DMS 273 treated with DMSO at 0.1 percent for 48 hours (cell line): ENCODE results near the gene ERLEC1.
"Not testable (repeated sequence)": the region's sequence is repeated elsewhere in the genome, so short reads cannot be mapped to it uniquely, and the experiment has no call there.

Experiments used
- DNase-seq: peaks from one replicate; lab custom pipeline; 2025; lab: John Stamatoyannopoulos, UW

ERLEC1 gene

GRCh38 chr2:53782676-53783075 is 4.2 kb upstream of the ERLEC1 start:
- DNase-seq = no peak

GRCh38 chr2:53784436-53784835 is 2.4 kb upstream of the ERLEC1 start:
- no peak for DNase-seq

GRCh38 chr2:53785366-53785765 is 1.5 kb upstream of the ERLEC1 start:
- DNase-seq = no peak

- no peak for DNase-seq
Measured at GRCh38 chr2:53786352-53786704, 516 bp upstream of the ERLEC1 start.

GRCh38 chr2:53787614-53788289 is 908 bp downstream of the ERLEC1 start:
- no peak for DNase-seq

GRCh38 chr2:53793261-53793660 is 6.4 kb downstream of the ERLEC1 start:
- DNase-seq = no peak

- no peak for DNase-seq
Measured at GRCh38 chr2:53793821-53794220, 7.0 kb downstream of the ERLEC1 start.

- DNase-seq = no peak
Measured at GRCh38 chr2:53801547-53801946, 14.7 kb downstream of the ERLEC1 start.

- DNase-seq = no peak
Measured at GRCh38 chr2:53802617-53803151, 15.8 kb downstream of the ERLEC1 start.

GRCh38 chr2:53811601-53812000 is 24.8 kb downstream of the ERLEC1 start:
- no peak for DNase-seq

GRCh38 chr2:53813151-53813550 is 26.3 kb downstream of the ERLEC1 start:
- no peak for DNase-seq

GRCh38 chr2:53818854-53819435 is 32.1 kb downstream of the ERLEC1 start:
- DNase-seq = no peak

- DNase-seq = no peak
Measured at GRCh38 chr2:53819634-53820033, 32.8 kb downstream of the ERLEC1 start.

GRCh38 chr2:53820048-53820447 is 33.2 kb downstream of the ERLEC1 start:
- DNase-seq = no peak

GRCh38 chr2:53820711-53821110 is 33.9 kb downstream of the ERLEC1 start:
- DNase-seq = no peak

- no peak for DNase-seq
Measured at GRCh38 chr2:53821810-53822209, 35.0 kb downstream of the ERLEC1 start.

GRCh38 chr2:53823639-53824038 is 36.8 kb downstream of the ERLEC1 start:
- DNase-seq = not testable (repeated sequence)

GRCh38 chr2:53826030-53826410 is 39.2 kb downstream of the ERLEC1 start:
- no peak for DNase-seq

GRCh38 chr2:53826587-53827397 is 39.9 kb downstream of the ERLEC1 start:
- DNase-seq = no peak

- no peak for DNase-seq
Measured at GRCh38 chr2:53827398-53828175, 40.7 kb downstream of the ERLEC1 start.

- DNase-seq = no peak
Measured at GRCh38 chr2:53828331-53828730, 41.5 kb downstream of the ERLEC1 start.

- DNase-seq = no peak
Measured at GRCh38 chr2:53829273-53829979, 42.6 kb downstream of the ERLEC1 start.
